Glutamatergic neuron (in vitro differentiated cells): ENCODE data around the gene PPM1L. TPM values are rescaled to one million over a fixed set of nuclear protein-coding genes. Genes with fewer than 3 reads are reported as not detected.
A peak's percentile ranks its signal among the peaks of the same experiment; 100 is the strongest.

Experiments
- DNase-seq: peaks from one replicate; pipeline ENCODE4 v3.0.0; 2022
- H3K27ac Mint-ChIP-seq: one replicate; pipeline ENCODE4 v1.8.0; 2020; ENCODE audit warnings: mild to moderate bottlenecking, mixed read lengths, inconsistent platforms; ENCODE audit not compliant: unreplicated experiment
- H3K27me3 Mint-ChIP-seq: one replicate; pipeline ENCODE4 v1.8.0; 2020; ENCODE audit warnings: mild to moderate bottlenecking, moderate library complexity, mixed read lengths, inconsistent platforms; ENCODE audit not compliant: unreplicated experiment
- H3K36me3 Mint-ChIP-seq: one replicate; pipeline ENCODE4 v1.8.0; 2020; ENCODE audit warnings: mild to moderate bottlenecking, mixed read lengths, inconsistent platforms; ENCODE audit not compliant: unreplicated experiment
- H3K4me1 Mint-ChIP-seq: one replicate; pipeline ENCODE4 v1.8.0; 2020; ENCODE audit warnings: mild to moderate bottlenecking, low read depth, mixed read lengths, inconsistent platforms; ENCODE audit not compliant: unreplicated experiment
- H3K4me3 Mint-ChIP-seq: one replicate; pipeline ENCODE4 v1.8.0; 2020; ENCODE audit warnings: mild to moderate bottlenecking, mixed read lengths, inconsistent platforms; ENCODE audit not compliant: unreplicated experiment
- H3K9me3 Mint-ChIP-seq: one replicate; pipeline ENCODE4 v1.8.0; 2020; ENCODE audit warnings: mild to moderate bottlenecking, moderate library complexity, mixed read lengths, inconsistent platforms; ENCODE audit not compliant: unreplicated experiment
- CTCF ChIP-seq: fragments of 200-600 bp; sonication (generic); IDR thresholded peaks from one replicate; pipeline ENCODE4 v1.5.0; 2021; ENCODE audit not compliant: partially characterized antibody, unreplicated experiment
- total RNA-seq: library from RNA; stranded (reverse); fragmentation: NEBNext Ultra II Directional; extraction: Animal tissue kit (Norgen Biotek cat#: 25700); gene quantifications from one replicate; pipeline ENCODE4 v1.2.1, GENCODE V29; 2021; ENCODE audit not compliant: unreplicated experiment

PPM1L gene
- total RNA-seq, 1 donor from 2014 or later: 81.4 TPM

- Mint-ChIP-seq H3K4me1 (peaks cover 27% of the 10 kb centered on the region), H3K4me3 (no peak overlapping the region), H3K9me3 (peaks cover 2% of the 10 kb centered on the region), H3K27me3 (no peaks in the 10 kb centered on the region), H3K27ac (peak overlapping the region; percentile 5), H3K36me3 (no peaks in the 10 kb centered on the region)
- TF ChIP-seq CTCF: no peak
- DNase-seq: no peak
These were observed 194.9 kb downstream of the PPM1L start for GRCh38 chr3:160950954-160951353.

- no peaks in the 10 kb centered on the region for H3K36me3 Mint-ChIP-seq
- H3K9me3 Mint-ChIP-seq: peaks cover 2% of the 10 kb centered on the region
- peaks cover 27% of the 10 kb centered on the region for H3K4me1 Mint-ChIP-seq
- no peak for DNase-seq
- no peak for TF ChIP-seq CTCF
- H3K27me3 Mint-ChIP-seq: no peaks in the 10 kb centered on the region
- peak overlapping the region; percentile 13 for H3K4me3 Mint-ChIP-seq
- peak overlapping the region; percentile 45 for H3K27ac Mint-ChIP-seq
These were observed 195.8 kb downstream of the PPM1L start for GRCh38 chr3:160951642-160952487.

GRCh38 chr3:160953686-160954085 lies 197.7 kb downstream of the PPM1L start:
- peaks cover 27% of the 10 kb centered on the region for H3K4me1 Mint-ChIP-seq
- H3K27ac Mint-ChIP-seq: peak overlapping the region; percentile 86
- no peak for TF ChIP-seq CTCF
- no peak overlapping the region for H3K4me3 Mint-ChIP-seq
- peaks cover 4% of the 10 kb centered on the region for H3K9me3 Mint-ChIP-seq
- no peak for DNase-seq
- no peaks in the 10 kb centered on the region for H3K27me3 Mint-ChIP-seq
- H3K36me3 Mint-ChIP-seq: no peaks in the 10 kb centered on the region

GRCh38 chr3:160956785-160957184 lies 200.8 kb downstream of the PPM1L start:
- no peak overlapping the region for H3K4me3 Mint-ChIP-seq
- H3K36me3 Mint-ChIP-seq: no peaks in the 10 kb centered on the region
- H3K27me3 Mint-ChIP-seq: no peaks in the 10 kb centered on the region
- DNase-seq: no peak
- H3K27ac Mint-ChIP-seq: no peak overlapping the region
- TF ChIP-seq CTCF: peak; percentile 16
- peaks cover 18% of the 10 kb centered on the region for H3K4me1 Mint-ChIP-seq
- H3K9me3 Mint-ChIP-seq: peaks cover 4% of the 10 kb centered on the region

GRCh38 chr3:160960568-160960967 lies 204.5 kb downstream of the PPM1L start:
- DNase-seq: no peak
- peaks cover 2% of the 10 kb centered on the region for H3K9me3 Mint-ChIP-seq
- no peaks in the 10 kb centered on the region for H3K36me3 Mint-ChIP-seq
- H3K4me3 Mint-ChIP-seq: no peak overlapping the region
- no peak overlapping the region for H3K27ac Mint-ChIP-seq
- no peaks in the 10 kb centered on the region for H3K27me3 Mint-ChIP-seq
- no peak for TF ChIP-seq CTCF
- peaks cover 2% of the 10 kb centered on the region for H3K4me1 Mint-ChIP-seq
